Panc1 (cell line): ENCODE data around the gene CATSPERB.

Source experiments
- SIN3A ChIP-seq: IDR thresholded peaks from 2 replicates; pipeline ENCODE4 v1.6.1; 2012; ENCODE audit warnings: low read depth, mild to moderate bottlenecking, low read length, moderate library complexity, borderline replicate concordance; ENCODE audit not compliant: insufficient read depth
- TCF7L2 ChIP-seq: IDR thresholded peaks from 2 replicates; pipeline ENCODE4 v1.6.1; 2011; ENCODE audit warnings: mild to moderate bottlenecking, low read depth, low read length, inconsistent platforms
- TF ChIP-seq, protein P1 (sequence below): fragments of 450-650 bp; IDR thresholded peaks from 2 replicates; pipeline ENCODE4 v1.5.1; 2017; ENCODE audit warnings: mild to moderate bottlenecking

DNA sequence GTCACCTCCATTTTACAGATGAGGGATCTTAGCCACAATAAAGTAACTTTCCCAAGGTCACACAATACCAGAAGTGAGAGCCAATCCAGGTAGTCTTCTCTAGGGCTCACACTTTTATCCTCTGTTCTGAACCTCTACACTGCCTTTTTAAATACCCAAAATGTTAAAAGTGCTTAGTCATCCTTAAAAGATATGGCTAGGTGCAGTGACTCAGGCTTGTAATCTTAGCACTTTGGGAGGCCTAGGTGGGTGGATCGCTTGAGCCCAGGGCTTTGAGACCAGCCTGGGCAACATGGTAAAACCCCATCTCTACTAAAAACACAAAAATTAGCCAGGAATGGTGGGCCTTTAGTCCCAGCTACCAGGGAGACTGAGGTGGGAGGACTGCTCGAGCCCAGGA lies 117.7 kb downstream of the CATSPERB start:
- TF ChIP-seq, protein P1, sequence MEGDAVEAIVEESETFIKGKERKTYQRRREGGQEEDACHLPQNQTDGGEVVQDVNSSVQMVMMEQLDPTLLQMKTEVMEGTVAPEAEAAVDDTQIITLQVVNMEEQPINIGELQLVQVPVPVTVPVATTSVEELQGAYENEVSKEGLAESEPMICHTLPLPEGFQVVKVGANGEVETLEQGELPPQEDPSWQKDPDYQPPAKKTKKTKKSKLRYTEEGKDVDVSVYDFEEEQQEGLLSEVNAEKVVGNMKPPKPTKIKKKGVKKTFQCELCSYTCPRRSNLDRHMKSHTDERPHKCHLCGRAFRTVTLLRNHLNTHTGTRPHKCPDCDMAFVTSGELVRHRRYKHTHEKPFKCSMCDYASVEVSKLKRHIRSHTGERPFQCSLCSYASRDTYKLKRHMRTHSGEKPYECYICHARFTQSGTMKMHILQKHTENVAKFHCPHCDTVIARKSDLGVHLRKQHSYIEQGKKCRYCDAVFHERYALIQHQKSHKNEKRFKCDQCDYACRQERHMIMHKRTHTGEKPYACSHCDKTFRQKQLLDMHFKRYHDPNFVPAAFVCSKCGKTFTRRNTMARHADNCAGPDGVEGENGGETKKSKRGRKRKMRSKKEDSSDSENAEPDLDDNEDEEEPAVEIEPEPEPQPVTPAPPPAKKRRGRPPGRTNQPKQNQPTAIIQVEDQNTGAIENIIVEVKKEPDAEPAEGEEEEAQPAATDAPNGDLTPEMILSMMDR, result no peak
- no peak for TF ChIP-seq SIN3A
- TF ChIP-seq TCF7L2, result no peak
